A549 (cell line): ENCODE data around the gene DUSP1.

Experiments used
- ATOH8 ChIP-seq: fragments of 250-450 bp; sonication (Bioruptor Pico); IDR thresholded peaks from 2 replicates; pipeline ENCODE4 v1.5.0; 2020; ENCODE audit warnings: low read depth, mild to moderate bottlenecking, moderate library complexity
- CBX2 ChIP-seq: fragments of 200-600 bp; sonication (generic); IDR thresholded peaks from 2 replicates; pipeline ENCODE4 v1.6.1; 2016; ENCODE audit warnings: low read depth, mild to moderate bottlenecking, borderline replicate concordance
- NFE2L2 ChIP-seq: fragments of 150-350 bp; conservative IDR thresholded peaks from 2 replicates; pipeline ENCODE4 v1.6.1; 2014; ENCODE audit warnings: low read length
- POLR2A ChIP-seq: IDR thresholded peaks from 2 replicates; pipeline ENCODE4 v1.6.1; 2012; ENCODE audit warnings: mild to moderate bottlenecking, low read length
- SMC3 ChIP-seq: fragments of >200 bp; sonication (Bioruptor Twin); formaldehyde crosslinking; IDR thresholded peaks from 3 replicates; pipeline ENCODE4 v1.6.1; 2018; ENCODE audit warnings: inconsistent platforms
- TF ChIP-seq, protein P1 (sequence below): fragments of >200 bp; sonication (Bioruptor Twin); formaldehyde crosslinking; IDR thresholded peaks from 3 replicates; pipeline ENCODE4 v1.5.1; 2016

- TF ChIP-seq, protein P1, sequence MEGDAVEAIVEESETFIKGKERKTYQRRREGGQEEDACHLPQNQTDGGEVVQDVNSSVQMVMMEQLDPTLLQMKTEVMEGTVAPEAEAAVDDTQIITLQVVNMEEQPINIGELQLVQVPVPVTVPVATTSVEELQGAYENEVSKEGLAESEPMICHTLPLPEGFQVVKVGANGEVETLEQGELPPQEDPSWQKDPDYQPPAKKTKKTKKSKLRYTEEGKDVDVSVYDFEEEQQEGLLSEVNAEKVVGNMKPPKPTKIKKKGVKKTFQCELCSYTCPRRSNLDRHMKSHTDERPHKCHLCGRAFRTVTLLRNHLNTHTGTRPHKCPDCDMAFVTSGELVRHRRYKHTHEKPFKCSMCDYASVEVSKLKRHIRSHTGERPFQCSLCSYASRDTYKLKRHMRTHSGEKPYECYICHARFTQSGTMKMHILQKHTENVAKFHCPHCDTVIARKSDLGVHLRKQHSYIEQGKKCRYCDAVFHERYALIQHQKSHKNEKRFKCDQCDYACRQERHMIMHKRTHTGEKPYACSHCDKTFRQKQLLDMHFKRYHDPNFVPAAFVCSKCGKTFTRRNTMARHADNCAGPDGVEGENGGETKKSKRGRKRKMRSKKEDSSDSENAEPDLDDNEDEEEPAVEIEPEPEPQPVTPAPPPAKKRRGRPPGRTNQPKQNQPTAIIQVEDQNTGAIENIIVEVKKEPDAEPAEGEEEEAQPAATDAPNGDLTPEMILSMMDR = no peak
- TF ChIP-seq ATOH8 (no peak), POLR2A (no peak), SMC3 (no peak), CBX2 (no peak), NFE2L2 (no peak)
Observed at GRCh38 chr5:172769342-172769615, 1.7 kb downstream of the DUSP1 start.
